Lower lobe of right lung (tissue), 2 donors: ENCODE data around the gene TXNL4A. TPM values are rescaled to one million over a fixed set of nuclear protein-coding genes. Genes with fewer than 3 reads are reported as not detected.

Experiments
- ATAC-seq, 2 donors: fragments of 200-7000 bp; cut with Tn5 transposase; one replicate each; pipeline ENCODE4 v1.9.1; 2020 to 2022; ENCODE audit warnings: mild to moderate bottlenecking in 2 of 2, moderate library complexity in 2 of 2
- DNase-seq: peaks from one replicate; pipeline ENCODE4 v3.0.0-alpha.2; 2020
- H3K27ac ChIP-seq: fragments of 200-600 bp; one replicate; pipeline ENCODE4 v1.8.0; 2022
- H3K27me3 ChIP-seq: fragments of 200-600 bp; one replicate; pipeline ENCODE4 v1.8.0; 2022; ENCODE audit warnings: low read depth
- H3K36me3 ChIP-seq: fragments of 200-600 bp; one replicate; pipeline ENCODE4 v1.8.0; 2022; ENCODE audit warnings: mild to moderate bottlenecking
- H3K4me1 ChIP-seq: fragments of 200-600 bp; one replicate; pipeline ENCODE4 v1.8.0; 2022
- H3K4me3 ChIP-seq: fragments of 200-600 bp; one replicate; pipeline ENCODE4 v1.8.0; 2022; ENCODE audit warnings: mild to moderate bottlenecking
- H3K9me3 ChIP-seq: fragments of 200-600 bp; one replicate; pipeline ENCODE4 v1.8.0; 2022
- intact Hi-C: fragments of 100-400 bp; cut with DNase I; formaldehyde crosslinking; loops from one replicate; pipeline ENCODE4 v1.11.0; 2022
- total RNA-seq: library from RNA; stranded (reverse); fragmentation: NEBNext Ultra II Directional; extraction: Animal tissue kit (Norgen Biotek cat#: 25700); gene quantifications from one replicate; pipeline ENCODE4 v1.2.1, GENCODE V29; 2021
- TF ChIP-seq, protein P1 (sequence below): fragments of 200-600 bp; IDR thresholded peaks from one replicate; pipeline ENCODE4 v1.8.0; 2022; ENCODE audit warnings: antibody characterized with exemption, mild to moderate bottlenecking
- donor health status: DM: no; HTN: yes; CAD: no; lungs with severe emphysema.

TXNL4A gene
- total RNA-seq, 1 donor from 2014 or later, result 78.7 TPM

DNA sequence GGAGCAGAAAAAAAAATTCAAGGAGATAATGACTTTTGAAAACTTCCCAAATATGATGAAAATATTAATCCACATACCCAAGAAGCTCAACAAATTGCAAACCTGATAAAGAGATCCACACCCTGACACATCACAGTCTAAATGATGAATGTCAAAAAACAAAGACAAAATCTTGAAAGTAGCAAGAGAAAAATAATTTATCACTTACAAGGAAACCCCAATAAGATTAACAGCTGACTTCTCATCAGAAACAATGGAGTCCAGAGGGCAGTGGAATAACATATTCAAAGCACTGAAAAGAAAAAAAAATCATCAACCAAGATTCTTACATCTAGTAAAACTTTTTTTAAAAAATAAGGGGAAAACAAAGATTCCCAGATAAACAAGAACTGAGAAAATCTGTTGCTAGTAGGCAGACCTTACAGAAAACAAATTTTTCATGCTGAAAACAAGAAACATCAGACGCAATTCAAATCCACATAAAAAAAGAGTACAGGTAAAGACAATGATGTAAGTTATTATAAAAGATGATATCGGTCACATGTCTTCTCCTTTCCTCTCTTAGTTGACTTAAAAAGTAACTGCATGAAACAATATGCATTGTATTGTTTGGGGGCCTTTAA, 58.2 kb downstream of the TXNL4A start:
- Histone ChIP-seq H3K27ac (no peak overlapping the region), H3K9me3 (peaks cover 41% of the 10 kb centered on the region), H3K36me3 (peaks cover 17% of the 10 kb centered on the region), H3K4me3 (no peak overlapping the region), H3K4me1 (peaks cover 13% of the 10 kb centered on the region), H3K27me3 (no peaks in the 10 kb centered on the region)
- TF ChIP-seq, protein P1, sequence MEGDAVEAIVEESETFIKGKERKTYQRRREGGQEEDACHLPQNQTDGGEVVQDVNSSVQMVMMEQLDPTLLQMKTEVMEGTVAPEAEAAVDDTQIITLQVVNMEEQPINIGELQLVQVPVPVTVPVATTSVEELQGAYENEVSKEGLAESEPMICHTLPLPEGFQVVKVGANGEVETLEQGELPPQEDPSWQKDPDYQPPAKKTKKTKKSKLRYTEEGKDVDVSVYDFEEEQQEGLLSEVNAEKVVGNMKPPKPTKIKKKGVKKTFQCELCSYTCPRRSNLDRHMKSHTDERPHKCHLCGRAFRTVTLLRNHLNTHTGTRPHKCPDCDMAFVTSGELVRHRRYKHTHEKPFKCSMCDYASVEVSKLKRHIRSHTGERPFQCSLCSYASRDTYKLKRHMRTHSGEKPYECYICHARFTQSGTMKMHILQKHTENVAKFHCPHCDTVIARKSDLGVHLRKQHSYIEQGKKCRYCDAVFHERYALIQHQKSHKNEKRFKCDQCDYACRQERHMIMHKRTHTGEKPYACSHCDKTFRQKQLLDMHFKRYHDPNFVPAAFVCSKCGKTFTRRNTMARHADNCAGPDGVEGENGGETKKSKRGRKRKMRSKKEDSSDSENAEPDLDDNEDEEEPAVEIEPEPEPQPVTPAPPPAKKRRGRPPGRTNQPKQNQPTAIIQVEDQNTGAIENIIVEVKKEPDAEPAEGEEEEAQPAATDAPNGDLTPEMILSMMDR, result no peak
- no peak for ATAC-seq
- DNase-seq, result no peak
- intact Hi-C loops, result no loop called here

DNA sequence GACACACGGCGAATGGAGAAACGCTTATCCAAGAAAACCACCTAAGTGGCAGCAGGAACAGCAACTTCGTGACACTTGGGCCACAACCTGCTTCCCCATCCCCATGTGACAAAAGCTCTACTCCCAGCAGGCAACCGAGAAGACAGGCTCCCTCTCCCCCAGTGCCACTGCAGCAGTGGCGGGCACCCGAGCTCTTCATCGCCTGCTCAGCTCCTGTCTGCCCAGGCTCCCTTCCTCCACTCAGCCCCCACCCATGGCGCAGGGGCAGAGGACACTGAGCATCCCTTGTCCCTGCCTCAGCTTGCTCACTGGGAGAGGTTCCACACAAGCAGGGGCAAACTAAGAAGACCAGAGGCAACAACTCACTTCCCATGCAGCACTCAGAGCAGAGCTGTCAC, 59.8 kb downstream of the TXNL4A start:
- H3K4me3 ChIP-seq, result no peak overlapping the region
- no peaks in the 10 kb centered on the region for H3K27me3 ChIP-seq
- ATAC-seq, result no peak
- H3K4me1 ChIP-seq, result peaks cover 8% of the 10 kb centered on the region
- intact Hi-C loops, result no loop called here
- TF ChIP-seq, protein P1, result no peak
- H3K36me3 ChIP-seq, result peaks cover 24% of the 10 kb centered on the region
- DNase-seq, result peak; percentile 12
- H3K9me3 ChIP-seq, result peaks cover 41% of the 10 kb centered on the region
- H3K27ac ChIP-seq, result no peak overlapping the region

DNA sequence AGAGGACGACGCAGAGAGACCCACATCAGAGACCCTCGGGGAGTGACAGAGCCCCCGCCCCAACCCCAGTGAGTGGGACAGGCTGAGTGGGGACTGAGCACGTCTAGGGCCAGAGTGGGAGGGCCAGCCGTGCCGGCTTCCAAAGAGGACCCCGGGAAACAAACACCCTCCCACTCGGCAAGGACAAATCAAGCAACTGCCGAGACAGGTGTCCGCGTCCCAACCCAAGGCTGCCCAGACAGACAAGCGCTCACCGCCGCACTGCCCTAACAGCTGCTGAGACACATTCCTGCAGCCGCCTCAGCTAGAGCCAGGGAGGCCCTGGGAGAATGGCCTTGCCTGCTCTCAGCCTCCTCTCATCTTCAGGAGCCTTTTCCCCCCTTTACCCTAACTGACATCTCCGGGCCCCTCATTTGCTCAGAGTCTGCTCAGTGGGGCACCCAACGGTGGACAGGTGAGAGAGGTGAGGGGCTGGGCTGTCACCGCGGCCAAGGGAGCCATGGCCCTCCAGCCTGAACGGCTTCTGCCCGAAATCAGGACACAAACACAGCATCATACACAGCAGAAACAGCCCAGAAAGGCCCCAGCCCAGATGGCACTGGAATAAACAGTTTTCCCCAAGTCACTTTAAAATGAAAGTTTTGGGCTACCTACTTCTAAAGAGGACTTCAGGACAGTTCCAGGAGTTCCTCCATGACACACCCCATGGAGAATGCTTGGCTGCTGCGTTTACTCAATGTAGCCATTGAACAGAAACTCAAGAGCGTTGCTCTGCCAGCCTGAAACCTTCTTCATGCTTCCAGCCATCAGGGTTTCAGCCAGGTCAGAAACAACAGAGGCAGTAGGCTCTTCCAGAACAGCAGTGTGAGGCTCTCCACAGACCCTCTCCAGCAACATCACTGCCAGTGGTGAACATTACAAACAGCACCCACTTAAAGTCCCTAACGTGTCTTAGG, 60.5 kb downstream of the TXNL4A start:
- H3K4me3 ChIP-seq, result no peak overlapping the region
- peaks cover 8% of the 10 kb centered on the region for H3K4me1 ChIP-seq
- H3K27ac ChIP-seq, result no peak overlapping the region
- intact Hi-C loops, result no loop called here
- ATAC-seq (peak in 1 of 2 donors; percentile 6), DNase-seq (peak; percentile 37)
- H3K9me3 ChIP-seq, result peaks cover 37% of the 10 kb centered on the region
- TF ChIP-seq, protein P1, result no peak
- H3K36me3 ChIP-seq, result peaks cover 27% of the 10 kb centered on the region
- H3K27me3 ChIP-seq, result no peaks in the 10 kb centered on the region

DNA sequence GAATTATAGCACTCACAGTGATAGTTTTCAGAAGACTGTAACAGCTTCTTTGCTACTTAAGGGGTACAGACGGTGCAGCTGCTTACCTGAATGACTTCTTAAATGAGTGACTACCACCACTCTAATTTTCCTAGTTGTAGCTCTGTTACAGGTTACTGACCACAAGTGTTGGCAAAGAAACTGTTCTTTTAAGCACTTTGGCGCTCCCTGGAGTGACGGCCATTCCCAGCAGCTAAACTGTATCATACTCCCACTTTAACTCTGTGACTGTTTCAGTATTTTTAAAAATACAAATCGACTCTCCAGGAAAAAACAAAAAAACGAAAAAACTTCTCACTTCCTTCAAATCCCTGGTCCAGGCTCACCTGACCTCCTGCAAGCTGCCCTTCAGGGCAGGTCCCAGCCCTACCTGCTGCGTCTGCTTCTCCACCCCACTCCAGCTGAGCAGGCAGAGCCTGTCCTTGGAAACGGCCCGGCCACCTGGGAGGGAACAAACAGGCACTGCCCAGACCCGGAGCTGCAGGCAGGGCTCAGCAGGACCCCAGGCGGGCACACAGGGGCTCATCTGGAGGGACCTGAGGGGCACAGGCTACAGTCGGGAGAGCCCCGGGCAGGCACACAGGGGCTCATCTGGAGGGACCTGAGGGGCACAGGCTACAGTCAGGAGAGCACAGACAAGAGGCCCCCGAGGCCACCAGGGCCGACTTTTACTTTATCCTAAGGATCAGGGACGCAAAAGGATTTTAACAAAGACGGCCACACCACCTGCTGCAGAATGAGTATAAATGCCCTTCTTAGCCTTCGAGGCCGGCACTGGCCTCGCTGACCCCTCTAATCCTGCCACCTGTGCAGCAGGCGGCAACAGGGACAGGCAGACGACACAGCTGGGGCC, 61.4 kb downstream of the TXNL4A start:
- H3K4me1 ChIP-seq, result peaks cover 8% of the 10 kb centered on the region
- H3K9me3 ChIP-seq, result peaks cover 28% of the 10 kb centered on the region
- intact Hi-C loops, result no loop called here
- H3K36me3 ChIP-seq, result peaks cover 32% of the 10 kb centered on the region
- ATAC-seq, result peak; percentile 25 to 33
- no peaks in the 10 kb centered on the region for H3K27me3 ChIP-seq
- TF ChIP-seq, protein P1, result no peak
- peak; percentile 40 for DNase-seq
- no peak overlapping the region for H3K4me3 ChIP-seq
- no peak overlapping the region for H3K27ac ChIP-seq

DNA sequence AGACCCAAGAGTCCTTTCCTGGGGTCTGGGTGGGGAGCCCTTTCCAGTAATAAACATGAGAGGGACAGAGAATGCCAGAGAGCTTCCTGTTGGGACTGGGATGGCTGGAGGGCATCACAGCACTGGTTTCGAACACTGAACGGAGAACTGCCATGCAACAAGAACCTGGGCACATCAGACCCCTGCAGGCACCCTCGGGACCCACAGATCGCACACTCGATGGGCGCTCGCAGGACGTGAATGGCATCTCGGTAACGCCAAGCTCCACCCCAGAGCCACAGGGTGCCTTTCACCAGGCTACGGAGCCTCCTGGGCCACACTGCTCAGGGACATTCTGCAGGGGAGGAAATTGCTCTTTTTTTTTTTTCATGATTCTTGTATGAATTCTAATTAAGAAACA, 62.1 kb downstream of the TXNL4A start:
- ATAC-seq (no peak), DNase-seq (peak; percentile 18)
- Histone ChIP-seq H3K27ac (no peak overlapping the region), H3K9me3 (peaks cover 21% of the 10 kb centered on the region), H3K36me3 (peaks cover 32% of the 10 kb centered on the region), H3K27me3 (no peaks in the 10 kb centered on the region), H3K4me3 (no peak overlapping the region), H3K4me1 (peaks cover 8% of the 10 kb centered on the region)
- TF ChIP-seq, protein P1, result no peak
- intact Hi-C loops, result no loop called here
